Fibroblast of skin of left biceps (primary cell): ENCODE results near the gene CYP2D6.

Source experiments
- DNase-seq, 2 experiments: peaks; one replicate each; pipeline ENCODE4 v3.0.0-alpha.2; 2013; ENCODE audit warnings: low read depth in 2 of 2

The CYP2D6 gene

GRCh38 chr22:42084874-42085273, 45.7 kb downstream of the CYP2D6 start:
- DNase-seq = no peak

- DNase-seq = no peak
These were observed 47.5 kb downstream of the CYP2D6 start for GRCh38 chr22:42083119-42083518.

GRCh38 chr22:42080287-42080686, 50.3 kb downstream of the CYP2D6 start:
- no peak for DNase-seq

GRCh38 chr22:42079319-42080251, 51.0 kb downstream of the CYP2D6 start, which contains the start of gene SMDT1:
Gene SMDT1 (plus strand): TSS chr22:42079700. CDS start chr22:42079769, 69 bp downstream.
- peak; percentile 96 to 97 for DNase-seq

GRCh38 chr22:42078469-42079318, 51.9 kb downstream of the CYP2D6 start:
- DNase-seq = no peak

- no peak for DNase-seq
These were observed 53.0 kb downstream of the CYP2D6 start for GRCh38 chr22:42077486-42078125.

- no peak for DNase-seq
These were observed 53.7 kb downstream of the CYP2D6 start for GRCh38 chr22:42076764-42077485.
